GM18873 (cell line): Measurements from ENCODE around the gene SPHK2.

Experiments
- ATAC-seq: cut with Tn5 transposase; IDR thresholded peaks from one replicate; pipeline ENCODE4 v1.9.1; 2021; ENCODE audit warnings: mild to moderate bottlenecking, moderate library complexity, moderate number of reproducible peaks; ENCODE audit not compliant: unreplicated experiment, low FRiP score

The SPHK2 gene

DNA sequence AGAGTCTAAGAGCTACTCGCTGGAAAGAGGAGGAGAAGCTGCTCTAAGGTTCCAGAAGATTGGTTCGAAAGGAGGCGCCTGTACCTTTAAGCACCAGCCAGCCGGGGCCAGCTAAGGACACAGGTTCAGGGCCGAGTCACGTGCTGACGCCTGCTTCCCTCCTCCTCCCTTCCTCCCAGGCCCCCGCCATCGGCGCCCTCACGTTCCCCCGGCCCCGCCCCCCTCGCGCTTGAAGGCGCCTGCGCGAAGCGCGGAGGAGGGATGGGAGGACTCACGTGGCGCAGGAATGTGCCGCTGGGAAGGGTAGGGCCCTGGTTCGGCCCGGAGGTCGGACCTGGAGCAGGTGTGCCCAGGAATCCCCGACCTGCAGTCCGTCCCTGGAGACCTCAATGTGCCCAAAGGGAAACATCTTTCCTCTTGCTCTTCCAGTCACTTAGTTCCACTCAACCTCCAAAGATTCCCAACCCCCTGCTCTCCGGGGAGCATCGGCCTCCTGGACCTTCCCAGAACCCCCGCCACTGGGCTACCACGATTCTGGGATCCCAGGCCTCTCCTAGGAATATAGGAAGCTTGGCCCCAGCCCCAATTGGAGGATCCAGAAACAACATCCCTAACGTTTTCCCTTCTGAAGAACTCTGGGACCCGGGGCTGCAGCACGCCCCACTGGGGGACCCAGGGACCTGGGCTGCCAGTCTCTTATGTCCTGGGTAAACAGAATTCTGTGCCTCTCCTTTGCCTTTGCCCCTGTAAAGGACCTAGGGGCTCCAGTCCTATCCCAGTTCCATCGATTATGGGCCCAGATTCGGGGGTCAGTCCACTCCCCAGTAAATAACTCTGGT, 15.3 kb downstream of the SPHK2 start:
- no peak for ATAC-seq

DNA sequence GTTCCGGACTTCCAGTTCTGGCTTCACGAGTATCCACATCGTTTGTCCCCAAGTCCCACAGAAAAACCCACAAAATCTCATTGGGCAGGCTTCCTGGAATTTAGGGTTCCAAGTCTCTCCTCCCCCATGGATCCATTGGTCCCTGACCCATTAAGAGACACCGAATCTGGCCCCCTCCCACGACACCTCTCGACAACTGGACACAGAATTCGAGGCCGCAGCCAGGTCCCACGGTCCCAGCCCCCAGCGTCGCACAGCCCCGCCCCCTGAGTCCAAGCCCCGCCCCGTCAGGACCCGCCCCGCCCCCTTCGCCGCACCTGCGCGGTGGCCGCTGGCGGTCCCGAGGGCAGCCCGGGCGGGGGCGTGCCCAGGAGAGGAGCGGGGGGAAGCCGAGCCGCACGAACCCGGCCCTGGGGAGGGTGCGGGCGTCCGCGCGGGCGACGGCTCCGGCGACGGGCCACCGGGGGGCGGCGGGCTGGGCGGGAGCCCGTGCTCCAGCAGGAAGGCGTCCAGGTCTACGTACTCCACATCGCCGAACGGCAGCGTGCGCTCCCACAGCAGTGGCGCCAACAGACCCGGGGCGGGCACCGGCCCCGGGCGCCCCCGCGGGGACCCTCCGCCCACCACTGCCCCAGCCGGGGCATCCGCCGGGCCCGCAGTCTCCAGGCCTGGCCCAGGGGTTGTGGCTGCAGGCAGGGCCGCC, 16.1 kb downstream of the SPHK2 start:
- ATAC-seq = no peak

DNA sequence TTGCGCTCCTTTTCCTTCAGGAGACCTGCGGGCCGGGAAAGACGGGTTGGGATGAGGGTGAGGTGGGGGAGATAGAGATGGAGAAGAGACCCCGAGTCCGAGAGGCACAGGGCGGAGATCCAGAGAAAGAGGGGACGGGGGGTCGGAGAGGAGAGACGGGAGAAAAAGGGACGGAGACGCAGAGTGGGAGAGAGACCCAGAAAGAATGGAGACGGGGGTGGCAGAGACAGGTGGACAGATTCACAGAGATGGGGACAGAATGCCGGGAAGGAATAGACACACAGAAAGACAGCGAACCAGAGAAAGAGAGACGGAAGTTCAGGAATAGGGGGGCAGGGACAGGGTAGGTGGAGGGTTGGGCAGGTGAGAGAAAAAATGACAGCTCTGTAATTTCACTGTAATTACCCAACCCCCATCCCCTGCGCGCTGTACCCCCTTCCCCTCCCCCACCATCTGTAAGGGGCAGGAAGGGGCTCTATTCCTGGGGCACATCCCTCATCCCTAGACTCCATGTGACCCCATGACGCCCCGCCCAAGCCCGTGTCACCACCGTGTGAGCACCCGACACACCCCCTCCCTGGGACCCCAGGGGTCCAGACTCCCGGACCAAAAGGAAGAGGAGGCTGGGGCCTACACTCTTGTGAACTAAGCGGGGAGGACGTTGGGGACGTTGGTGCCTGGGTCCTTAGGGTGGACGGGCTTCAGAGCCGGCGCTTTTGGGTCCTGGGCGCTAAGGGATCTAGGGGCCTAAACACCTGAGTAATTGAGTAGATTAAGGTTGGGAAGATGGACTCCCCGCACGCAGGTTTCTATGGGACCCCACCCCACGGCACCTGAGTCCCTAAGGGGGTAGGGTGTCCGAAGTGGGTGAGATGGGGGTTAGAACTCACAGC, 16.9 kb downstream of the SPHK2 start:
- no peak for ATAC-seq

DNA sequence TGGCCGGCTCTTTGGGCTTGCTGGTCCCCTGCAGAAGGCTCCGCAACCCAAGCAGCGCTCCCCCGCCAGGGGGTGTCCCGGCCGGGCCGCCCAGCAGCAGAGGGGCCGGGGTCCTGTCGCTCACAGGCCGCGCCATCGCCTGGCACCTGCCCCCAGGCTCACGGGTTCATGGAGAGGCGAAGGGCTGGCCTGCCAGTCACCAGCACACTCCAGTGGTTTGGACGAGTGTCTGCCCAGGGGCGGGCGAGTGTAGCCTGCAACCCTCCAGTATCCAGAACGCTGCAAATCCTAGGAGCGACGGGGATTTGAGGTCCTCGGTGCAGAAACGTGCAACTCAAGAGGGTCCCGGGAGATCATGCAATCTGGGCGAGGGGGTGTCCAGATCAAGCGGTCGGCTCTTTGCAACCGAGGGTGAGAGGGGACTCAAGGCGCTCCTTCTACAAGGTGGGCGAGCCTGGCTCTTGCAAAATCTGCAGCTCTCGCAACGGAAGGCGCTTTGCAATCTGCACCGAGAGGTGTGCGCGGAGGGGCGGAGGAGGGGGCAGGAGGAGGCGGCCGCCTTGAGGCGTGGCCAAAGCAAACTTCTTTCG, 17.6 kb downstream of the SPHK2 start, which contains the start of gene DBP:
DBP (minus strand) TSS at position 521 of the 590 bp plus-strand sequence; CDS start at position 136, 385 bp downstream.
- ATAC-seq = no peak

DNA sequence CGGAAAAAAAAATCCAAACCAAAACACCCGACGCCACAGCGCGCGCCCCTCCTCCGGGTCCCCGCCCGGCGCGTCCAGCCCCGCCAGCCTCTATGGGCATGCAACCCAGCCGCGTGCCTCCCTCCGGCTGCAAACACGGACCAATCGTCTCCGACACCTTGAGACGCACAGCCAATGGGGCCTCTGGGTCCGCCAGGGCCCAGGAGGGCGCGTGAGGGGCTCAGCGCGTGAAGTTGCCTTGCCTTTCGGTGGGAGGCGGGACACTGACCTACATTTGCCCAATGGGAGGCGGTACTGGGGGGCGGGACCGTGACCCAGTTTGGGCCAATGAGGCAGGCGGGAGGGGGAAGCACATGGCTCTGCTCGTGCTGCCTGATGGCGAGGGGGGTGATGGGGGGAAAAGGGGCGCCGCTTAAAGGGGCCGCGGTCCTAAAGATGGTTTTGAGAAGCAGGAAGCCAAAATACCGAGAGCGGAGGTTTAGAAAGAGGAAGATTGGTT, 18.2 kb downstream of the SPHK2 start:
- ATAC-seq = peak; percentile 57

DNA sequence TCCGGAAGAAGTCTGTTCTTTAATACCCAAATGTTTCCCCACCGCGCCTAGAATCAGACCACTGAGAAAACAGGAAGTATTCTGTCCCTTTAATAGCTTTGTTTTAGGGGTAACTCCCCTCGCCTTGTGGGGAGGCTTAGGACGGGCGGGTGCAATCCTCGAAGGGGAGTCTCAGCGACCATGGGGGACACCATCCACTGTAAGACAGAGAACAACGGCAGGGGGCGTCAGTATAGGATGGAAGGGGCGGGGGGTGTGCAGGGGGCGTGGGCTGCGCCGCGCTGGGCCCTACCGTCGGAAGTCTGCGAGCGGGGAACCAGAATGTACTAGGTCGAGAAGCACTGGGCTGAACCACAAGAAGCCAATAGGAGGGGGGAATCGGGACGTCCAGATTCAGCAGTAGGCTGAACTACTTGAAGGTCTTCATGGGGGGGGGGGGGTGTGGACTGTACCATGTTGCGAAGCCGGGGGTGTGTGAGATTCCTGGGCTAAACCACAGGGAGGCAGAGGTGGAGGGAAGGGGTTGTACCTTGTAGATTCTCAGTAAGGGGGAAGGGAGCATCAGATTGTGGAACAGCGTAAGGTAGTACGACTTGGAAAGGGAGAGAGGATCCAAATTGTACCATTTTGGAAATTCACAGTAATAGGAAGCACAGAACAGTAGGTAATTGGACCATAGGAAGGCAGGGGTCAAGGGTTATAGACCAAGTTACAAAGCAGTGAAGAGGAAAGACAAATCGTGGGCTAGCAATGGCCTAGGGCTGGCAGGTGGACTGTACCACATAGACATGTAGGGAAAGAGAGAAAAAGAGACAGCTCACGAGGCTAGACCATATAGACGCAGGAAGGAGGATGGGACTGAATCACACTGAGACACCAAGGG, 18.9 kb downstream of the SPHK2 start:
- ATAC-seq = peak; percentile 21

DNA sequence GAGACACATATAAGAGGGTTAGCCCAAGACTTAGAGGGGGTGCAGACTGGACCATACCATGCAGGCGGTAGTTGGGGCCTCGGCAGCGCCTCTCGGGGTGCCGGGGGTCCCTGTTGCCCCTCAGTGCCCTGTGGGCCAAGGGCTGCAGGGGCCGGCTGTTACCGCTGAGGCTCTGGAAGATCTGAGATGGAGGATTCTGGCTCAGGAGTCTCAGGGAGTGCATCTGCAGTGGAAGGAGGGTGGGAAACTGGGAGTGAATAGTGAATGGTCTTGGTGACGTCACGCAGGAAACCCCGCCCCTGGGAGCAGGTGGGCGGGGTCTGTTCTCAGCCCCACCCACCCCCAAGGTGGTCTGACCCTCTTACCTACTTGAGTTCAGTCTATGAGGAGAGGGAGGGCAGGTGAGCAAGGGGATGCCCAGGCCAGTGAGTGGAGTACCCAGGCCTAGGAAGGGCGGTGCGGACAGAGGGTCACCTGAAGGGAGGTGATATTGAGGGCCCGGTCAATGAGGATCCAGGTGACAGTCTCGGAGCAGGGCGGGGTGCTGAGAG, 19.6 kb downstream of the SPHK2 start:
- no peak for ATAC-seq

DNA sequence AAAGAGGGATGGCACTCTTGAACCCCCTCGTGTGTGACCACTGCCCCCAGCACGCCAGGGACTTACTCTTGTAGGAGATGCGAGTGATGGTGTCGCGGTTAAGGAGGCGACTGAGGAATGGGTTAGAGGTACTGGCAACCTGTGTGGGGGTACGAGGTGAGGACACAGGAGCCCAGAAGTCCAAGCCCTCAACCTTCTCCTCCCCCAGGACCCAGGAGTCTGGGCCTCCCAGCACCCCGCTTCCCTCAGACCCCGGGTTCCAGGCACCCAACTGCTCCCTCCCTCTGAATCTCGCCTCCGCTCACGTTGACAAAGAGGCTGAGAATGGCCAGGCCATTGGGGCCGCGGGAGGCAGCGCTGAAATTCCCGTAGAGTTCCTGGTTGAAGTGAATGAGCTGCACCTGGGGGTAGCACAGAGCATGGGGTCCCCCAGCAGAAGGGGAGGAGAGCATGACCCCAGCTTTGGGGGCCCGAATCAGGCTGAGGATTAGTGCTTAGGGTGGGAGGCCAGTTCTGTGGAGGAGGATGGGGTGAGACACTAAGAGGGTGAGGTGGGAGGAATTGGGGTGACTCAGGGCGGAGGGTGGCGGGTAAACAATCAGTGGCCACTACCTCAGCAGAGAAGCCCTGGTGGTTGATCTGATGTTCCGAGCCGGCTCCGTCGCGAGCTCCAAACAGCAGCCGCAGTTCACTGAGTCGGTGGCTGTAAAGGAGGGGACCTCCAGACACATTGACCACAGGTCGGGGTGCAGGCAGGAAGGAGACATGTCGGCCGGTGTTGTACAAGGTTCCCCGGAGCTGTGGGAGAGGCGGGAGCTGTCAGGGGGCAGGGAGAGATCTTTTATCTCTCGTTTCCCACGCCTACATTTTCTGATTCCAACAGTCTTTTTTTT, 20.4 kb downstream of the SPHK2 start:
- no peak for ATAC-seq

DNA sequence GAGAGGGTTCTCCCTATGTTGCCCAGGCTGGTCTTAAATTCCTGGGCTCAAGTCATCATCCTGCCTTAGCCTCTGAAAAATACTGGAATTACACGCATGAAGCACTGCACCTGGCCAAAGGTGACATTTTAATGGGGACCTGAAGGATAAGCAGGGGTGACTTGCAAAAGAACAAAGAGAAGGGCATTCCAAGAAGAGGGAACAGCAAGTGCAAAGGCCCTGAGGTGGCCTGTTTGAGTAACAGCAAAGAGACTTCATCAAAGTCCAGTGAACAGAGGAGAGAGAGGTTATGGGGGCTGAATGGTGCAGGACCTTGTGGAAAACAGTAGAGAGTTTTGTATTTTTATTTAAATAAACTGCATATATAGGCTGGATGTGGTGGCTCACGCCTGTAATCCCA, 22.5 kb downstream of the SPHK2 start:
- no peak for ATAC-seq

DNA sequence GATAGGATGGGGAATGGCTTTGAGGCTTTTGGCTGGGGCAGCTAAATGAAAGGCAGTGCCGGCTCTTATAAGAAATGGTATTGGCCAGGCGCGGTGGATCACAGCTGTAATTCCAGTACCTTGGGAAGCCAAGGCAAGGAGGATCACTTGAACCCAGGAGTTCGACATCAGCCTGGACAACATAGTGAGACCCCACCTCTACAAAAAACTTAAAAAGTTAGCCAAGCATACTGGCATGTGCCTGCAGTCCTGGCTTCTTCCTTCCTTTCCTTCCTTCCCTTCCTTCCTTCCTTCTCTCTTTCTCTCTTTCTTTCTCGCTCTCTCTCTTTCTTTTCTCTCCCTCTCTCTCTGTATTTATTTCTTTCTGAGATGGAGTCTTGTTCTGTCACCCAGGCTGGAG, 23.6 kb downstream of the SPHK2 start:
- no peak for ATAC-seq

DNA sequence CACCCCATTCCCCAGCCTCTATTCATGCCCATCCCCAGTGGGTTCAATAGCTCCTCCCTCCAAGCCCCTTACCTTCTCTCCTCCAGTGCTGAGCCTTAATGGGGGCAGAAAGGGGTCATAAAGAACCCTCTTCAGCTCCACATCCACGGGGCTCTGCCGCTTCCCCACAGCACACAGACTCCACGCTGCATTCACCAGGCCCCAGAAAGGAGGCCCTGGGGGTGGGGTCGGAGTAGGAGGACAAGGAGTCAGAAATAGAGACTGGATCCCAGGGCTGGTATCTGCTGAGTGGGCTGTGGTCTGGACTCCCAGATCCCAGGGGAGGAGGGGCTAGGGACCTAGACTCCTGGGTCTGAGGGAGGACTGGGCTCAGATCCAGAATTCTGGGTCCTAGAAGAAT, 25.0 kb downstream of the SPHK2 start:
- ATAC-seq = no peak

DNA sequence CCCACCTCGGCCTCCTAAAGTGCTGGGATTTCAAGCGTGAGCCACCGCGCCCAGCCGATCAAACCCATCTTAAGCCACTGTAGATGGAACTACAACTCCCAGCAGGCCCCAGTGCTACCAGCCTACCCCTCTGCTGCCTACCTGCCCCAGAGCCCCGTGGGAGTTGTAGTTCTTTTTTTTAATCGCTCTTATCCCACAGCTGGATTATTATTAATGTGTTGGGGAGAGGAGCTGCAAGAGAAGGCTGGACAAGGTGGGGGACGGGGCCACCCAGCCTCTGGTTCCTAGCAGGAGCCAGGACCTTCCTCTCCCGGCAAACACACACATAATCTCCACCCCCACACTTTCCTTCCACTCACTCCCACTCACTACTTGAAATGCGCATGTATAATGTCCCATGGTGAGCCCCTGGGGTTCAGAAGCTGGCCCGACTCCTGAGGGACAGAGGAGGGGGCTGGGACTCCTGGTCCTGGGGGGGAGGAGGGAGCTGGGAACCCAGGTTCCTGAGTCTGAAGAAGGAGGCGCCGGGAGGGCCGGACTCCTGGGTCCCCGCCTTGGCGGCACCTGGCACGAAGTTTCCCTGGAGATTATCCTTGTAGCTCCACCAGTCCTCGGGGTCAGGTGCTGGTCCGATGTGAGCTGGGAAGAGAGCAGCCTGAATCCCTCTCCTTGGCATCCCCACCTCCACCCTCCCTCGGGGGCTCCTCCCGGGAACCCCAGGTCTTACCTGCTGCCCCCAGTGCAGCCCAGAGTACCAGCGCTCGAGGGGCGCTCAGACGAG, 25.7 kb downstream of the SPHK2 start:
- no peak for ATAC-seq

DNA sequence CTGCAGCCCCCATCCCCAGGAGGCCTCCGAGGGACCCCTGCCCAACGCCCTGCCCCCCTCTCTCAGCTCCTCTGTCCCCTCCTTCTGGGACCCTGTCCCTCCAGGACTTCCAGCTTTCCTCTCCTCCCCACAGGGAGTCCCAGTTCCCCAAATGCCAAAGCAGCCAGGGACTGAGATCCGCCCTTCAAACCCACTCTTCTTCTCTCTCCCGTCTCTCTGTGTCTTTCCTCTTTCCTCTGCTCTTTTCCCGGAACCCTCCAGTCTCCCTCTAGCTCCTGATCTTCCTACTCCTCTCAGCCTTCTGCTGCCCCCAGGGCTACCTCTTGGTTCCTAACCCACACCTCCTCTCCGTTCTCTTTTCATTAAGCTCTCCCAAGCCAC, 26.3 kb downstream of the SPHK2 start:
- ATAC-seq = no peak

DNA sequence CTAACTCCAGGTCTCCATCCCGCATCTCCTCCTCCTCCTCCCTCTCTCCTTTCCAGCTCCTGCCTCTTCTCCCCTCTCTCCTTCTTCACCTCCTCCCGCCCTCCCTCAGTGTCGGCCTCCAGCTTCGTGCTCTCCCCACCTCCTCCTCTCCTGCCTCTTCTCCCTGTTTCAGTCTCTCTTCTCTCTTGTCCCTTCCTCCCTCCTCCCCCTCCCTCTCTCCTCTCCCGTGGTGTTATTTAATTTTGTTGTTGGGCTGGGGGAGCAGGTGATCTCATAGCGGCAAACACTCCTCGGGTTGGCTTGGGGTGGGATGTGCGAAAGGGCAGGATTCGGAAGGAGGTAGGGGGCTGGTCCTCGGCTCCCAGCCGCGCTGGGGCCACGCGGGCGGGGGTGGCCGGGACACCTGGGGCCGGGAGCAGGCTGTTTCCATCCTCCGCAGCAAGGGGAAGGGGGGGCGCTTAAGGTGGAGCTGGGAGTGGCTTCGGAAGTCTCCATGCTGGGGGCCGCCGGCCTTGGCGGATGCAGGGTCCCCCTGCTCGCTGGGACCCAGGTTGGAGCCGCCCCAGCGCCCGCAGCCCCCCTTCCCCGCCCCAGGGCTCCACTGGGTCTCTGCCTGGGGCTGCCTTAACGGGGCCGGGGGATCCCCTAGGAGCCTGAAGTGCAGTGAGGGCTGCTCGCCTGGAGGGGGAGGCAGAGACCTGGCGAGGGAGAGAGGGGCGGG, 26.9 kb downstream of the SPHK2 start, which contains the start of gene CA11:
CA11 (minus strand) TSS at position 187 of the 721 bp plus-strand sequence. CDS start 555 bp downstream, outside the sequence.
- ATAC-seq = no peak

DNA sequence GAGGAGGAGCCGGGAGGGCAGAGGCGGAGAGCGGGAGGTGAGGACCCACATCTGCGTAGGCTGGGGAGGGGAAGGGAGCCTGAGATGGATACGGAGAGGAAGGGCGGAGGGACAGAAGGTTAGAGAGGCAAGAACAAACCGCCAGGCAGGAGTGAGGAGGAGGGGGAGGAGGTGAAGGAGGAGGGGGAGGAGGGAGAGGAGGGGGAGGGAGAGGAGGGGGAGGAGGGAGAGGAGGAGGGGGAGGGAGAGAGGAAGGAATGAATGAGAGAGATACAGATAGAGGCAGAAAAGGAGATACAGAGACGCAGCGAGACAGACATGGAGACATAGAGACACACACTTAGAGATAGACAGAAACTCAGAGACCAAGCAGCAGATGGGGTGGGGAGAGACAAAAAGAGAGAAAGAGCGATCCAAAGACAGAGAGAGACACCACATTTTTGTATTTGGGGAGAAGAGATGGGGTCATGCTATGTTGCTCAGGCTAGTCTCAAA, 27.5 kb downstream of the SPHK2 start:
- no peak for ATAC-seq

DNA sequence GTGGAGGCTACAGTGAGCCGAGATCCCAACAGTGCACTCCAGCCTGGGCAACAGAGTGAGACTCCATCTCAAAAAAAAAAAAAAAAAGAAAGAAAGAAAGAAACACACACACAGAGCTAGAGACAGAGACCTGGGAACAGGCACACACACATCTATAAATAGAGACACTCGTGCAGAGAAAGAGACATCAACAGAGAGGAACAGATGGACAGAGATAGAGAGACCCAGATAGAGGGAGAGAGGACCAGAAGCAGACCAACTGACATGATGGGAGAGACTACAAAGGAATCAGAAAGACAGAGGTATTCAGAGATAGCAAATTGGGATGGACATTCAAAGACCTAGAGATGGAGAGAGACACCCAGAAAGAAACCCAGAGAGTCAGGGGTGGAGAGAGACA, 28.8 kb downstream of the SPHK2 start:
- no peak for ATAC-seq
